Gastrocnemius medialis (tissue), 4 donors: Measurements from ENCODE around the gene GJA8. TPM values are rescaled to one million over a fixed set of nuclear protein-coding genes. Genes with fewer than 3 reads are reported as not detected.
A peak's percentile ranks its signal among the peaks of the same experiment; 100 is the strongest.

Experiments
- ATAC-seq, 2 donors: fragments of 150-250 bp; one replicate each; pipeline ENCODE4 v1.9.1; 2016
- DNase-seq, 2 donors: peaks; one replicate each; pipeline ENCODE4 v3.0.0-alpha.2; 2019
- H3K27ac ChIP-seq, 4 donors: fragments of 200-600 bp; sonication (generic); 1 replicate in 1 of 4; 2 replicates in 3 of 4; pipeline ENCODE4 v1.5.1; 2016 to 2018; ENCODE audit warnings: mild to moderate bottlenecking in 2 of 4, moderate library complexity in 1 of 4
- H3K27me3 ChIP-seq, 3 donors: fragments of 200-600 bp; sonication (generic) in 2 of 3; 1 replicate in 1 of 3; 2 replicates in 2 of 3; pipeline versions ENCODE4 v1.5.1 to v1.6.0; 2016 to 2019; ENCODE audit warnings: mild to moderate bottlenecking in 1 of 3, moderate library complexity in 1 of 3
- H3K36me3 ChIP-seq, 2 donors: fragments of 200-600 bp; sonication (generic) in 1 of 2; one replicate each; pipeline ENCODE4 v1.5.1; 2017 to 2018
- H3K4me1 ChIP-seq, 2 donors: fragments of 200-600 bp; sonication (generic) in 1 of 2; one replicate each; pipeline ENCODE4 v1.5.1; 2016 to 2017; ENCODE audit warnings: mild to moderate bottlenecking in 2 of 2
- H3K4me3 ChIP-seq, 4 donors: fragments of 200-600 bp; sonication (generic) in 3 of 4; 1 replicate in 1 of 4; 2 replicates in 3 of 4; pipeline ENCODE4 v1.5.1; 2016 to 2019; ENCODE audit warnings: mild to moderate bottlenecking in 2 of 4
- H3K9me3 ChIP-seq, 3 donors: fragments of 200-600 bp; sonication (generic) in 2 of 3; 1 replicate in 1 of 3; 2 replicates in 2 of 3; pipeline ENCODE4 v1.5.1; 2016 to 2019
- POLR2A ChIP-seq, 2 donors: fragments of 450-650 bp; IDR thresholded peaks; one replicate each; pipeline ENCODE4 v1.6.1; 2017; ENCODE audit warnings: antibody characterized with exemption in 2 of 2, mild to moderate bottlenecking in 2 of 2, moderate library complexity in 2 of 2
- in situ Hi-C, 4 donors: fragments of 200-750 bp; cut with MboI; loops; one replicate each; pipeline versions ENCODE4 v1.15.0 to v1.8.0; 2017; ENCODE audit warnings: low sequenced_read_pairs in 4 of 4
- intact Hi-C: fragments of 100-400 bp; cut with DNase I; formaldehyde crosslinking; loops from one replicate; pipeline ENCODE4 v1.15.1; 2023; ENCODE audit warnings: low total_unique reads
- total RNA-seq, 4 donors: library from RNA; depleted of rRNA; stranded (reverse); fragments of >200 nt; gene quantifications; one replicate each; pipeline versions ENCODE4 v1.1.0 to v1.2.3, GENCODE V29; 2016
- TF ChIP-seq, protein P1 (sequence below), 5 experiments: fragments of 450-650 bp in 3 of 5; fragments of 200-600 bp in 2 of 5; sonication (generic) in 2 of 5; IDR thresholded peaks in 4 of 5; conservative IDR thresholded peaks in 1 of 5; 1 replicate in 4 of 5; 2 replicates in 1 of 5; pipeline ENCODE4 v1.5.1; 2016 to 2019; ENCODE audit warnings: antibody characterized with exemption in 5 of 5, mild to moderate bottlenecking in 3 of 5, moderate library complexity in 3 of 5

Gene GJA8
- total RNA-seq, 4 donors from 2014 or later, result not detected

DNA sequence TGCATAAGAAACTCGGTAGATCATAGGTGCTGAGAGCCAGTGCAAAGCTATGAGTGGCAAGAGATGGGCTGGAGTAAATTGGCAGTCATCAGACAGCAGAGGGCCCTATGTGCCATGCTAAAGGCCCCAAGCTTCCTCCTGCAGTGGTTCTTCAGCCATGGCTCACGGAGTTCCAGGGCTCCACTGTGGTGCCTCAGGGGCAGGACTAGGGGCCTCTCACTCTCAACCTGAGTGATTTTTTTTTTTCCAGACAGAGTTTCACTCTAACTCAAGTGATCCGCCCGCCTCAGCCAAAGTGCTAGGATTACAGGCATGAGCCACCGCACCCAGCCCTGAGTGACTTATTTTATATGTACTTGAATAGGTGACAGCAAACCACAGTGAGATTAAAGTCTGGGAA lies 10.4 kb upstream of the GJA8 start:
- peaks cover 0 to 4% of the 10 kb centered on the region in 2 donors for H3K4me1 ChIP-seq
- no peaks in the 10 kb centered on the region for H3K36me3 ChIP-seq
- intact Hi-C loops, result loop anchor here (1.0 to 5.0 kb wide), 3 partner anchors 168 to 397 kb away; no protein-coding TSS in a partner anchor
- ATAC-seq, result no peak
- in situ Hi-C loops, result loop anchor here (5.0 to 25.0 kb wide), 6 partner anchors 167 to 630 kb away; no protein-coding TSS in a partner anchor
- no peak overlapping the region for H3K27ac ChIP-seq
- TF ChIP-seq, protein P1, sequence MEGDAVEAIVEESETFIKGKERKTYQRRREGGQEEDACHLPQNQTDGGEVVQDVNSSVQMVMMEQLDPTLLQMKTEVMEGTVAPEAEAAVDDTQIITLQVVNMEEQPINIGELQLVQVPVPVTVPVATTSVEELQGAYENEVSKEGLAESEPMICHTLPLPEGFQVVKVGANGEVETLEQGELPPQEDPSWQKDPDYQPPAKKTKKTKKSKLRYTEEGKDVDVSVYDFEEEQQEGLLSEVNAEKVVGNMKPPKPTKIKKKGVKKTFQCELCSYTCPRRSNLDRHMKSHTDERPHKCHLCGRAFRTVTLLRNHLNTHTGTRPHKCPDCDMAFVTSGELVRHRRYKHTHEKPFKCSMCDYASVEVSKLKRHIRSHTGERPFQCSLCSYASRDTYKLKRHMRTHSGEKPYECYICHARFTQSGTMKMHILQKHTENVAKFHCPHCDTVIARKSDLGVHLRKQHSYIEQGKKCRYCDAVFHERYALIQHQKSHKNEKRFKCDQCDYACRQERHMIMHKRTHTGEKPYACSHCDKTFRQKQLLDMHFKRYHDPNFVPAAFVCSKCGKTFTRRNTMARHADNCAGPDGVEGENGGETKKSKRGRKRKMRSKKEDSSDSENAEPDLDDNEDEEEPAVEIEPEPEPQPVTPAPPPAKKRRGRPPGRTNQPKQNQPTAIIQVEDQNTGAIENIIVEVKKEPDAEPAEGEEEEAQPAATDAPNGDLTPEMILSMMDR (IDR thresholded peaks at IDR 0.05 in 4 of 5, conservative IDR thresholded peaks at IDR 0.05 in 1 of 5), result no peak
- no peak for TF ChIP-seq POLR2A (IDR thresholded peaks at IDR 0.05)
- H3K4me3 ChIP-seq, result no peak overlapping the region
- no peaks in the 10 kb centered on the region for H3K9me3 ChIP-seq
- no peak for DNase-seq
- H3K27me3 ChIP-seq, result no peaks in the 10 kb centered on the region

DNA sequence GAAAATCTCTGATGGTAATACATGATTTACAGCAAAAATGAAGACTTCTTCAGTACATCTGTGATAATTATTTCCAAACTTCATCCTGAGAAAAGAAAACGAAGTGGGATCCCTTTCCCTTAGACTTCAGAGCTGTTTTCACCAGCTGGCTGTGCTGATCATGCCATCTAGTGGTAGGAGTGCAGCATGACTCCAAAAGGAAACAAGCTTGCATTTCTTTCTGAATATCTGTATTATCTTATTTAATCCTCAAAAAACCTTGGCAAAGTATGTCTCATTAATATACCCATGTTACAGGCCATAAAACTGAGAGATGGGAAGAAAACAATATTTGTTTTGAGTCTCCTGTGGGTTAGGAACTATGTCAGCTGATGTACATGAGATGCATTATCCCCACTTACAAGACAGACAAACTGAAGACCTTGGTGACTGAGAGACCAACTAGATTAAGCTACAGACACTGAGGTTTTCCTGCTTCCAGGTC lies 9.8 kb upstream of the GJA8 start:
- Histone ChIP-seq H3K4me1 (peaks cover 0 to 4% of the 10 kb centered on the region in 2 donors), H3K36me3 (no peaks in the 10 kb centered on the region), H3K9me3 (no peaks in the 10 kb centered on the region), H3K27ac (no peak overlapping the region), H3K4me3 (no peak overlapping the region), H3K27me3 (no peaks in the 10 kb centered on the region)
- ATAC-seq (peak in 1 of 2 donors; percentile 64), DNase-seq (no peak)
- intact Hi-C loops (loop anchor here (1.0 to 5.0 kb wide), 3 partner anchors 168 to 397 kb away; no protein-coding TSS in a partner anchor), in situ Hi-C loops (loop anchor here (5.0 to 25.0 kb wide), 6 partner anchors 168 to 630 kb away; no protein-coding TSS in a partner anchor)
- TF ChIP-seq, protein P1 (IDR thresholded peaks at IDR 0.05 in 4 of 5, conservative IDR thresholded peaks at IDR 0.05 in 1 of 5), result peak; percentile 78 to 95 (median 87)
- TF ChIP-seq POLR2A (IDR thresholded peaks at IDR 0.05), result no peak

DNA sequence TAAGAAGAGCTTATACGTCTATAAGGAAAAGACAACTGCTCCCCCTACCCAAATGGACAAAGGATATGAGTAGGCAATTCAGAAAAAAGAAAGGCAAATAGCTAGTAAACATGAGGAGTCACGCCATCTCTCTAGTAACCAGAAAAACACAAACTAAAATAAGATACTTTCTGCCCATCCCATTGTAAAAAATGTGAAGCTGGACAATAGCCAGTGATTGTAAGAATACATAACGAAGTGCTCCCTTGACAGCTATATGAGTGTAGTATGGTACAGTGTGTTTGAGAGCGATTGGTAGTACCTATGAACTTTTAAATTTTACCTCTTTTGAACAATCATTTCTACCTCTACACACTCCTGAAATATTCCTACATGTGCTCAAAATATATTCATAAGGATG lies 7.5 kb upstream of the GJA8 start:
- in situ Hi-C loops, result loop anchor here (10.0 to 25.0 kb wide), 5 partner anchors 170 to 633 kb away; no protein-coding TSS in a partner anchor
- DNase-seq (no peak), ATAC-seq (no peak)
- peaks cover 0 to 4% of the 10 kb centered on the region in 2 donors for H3K4me1 ChIP-seq
- no peaks in the 10 kb centered on the region for H3K36me3 ChIP-seq
- H3K4me3 ChIP-seq, result no peak overlapping the region
- H3K27me3 ChIP-seq, result no peaks in the 10 kb centered on the region
- H3K27ac ChIP-seq, result no peak overlapping the region
- H3K9me3 ChIP-seq, result no peaks in the 10 kb centered on the region
- intact Hi-C loops, result no loop called here
- TF ChIP-seq POLR2A (IDR thresholded peaks at IDR 0.05), result no peak
- TF ChIP-seq, protein P1 (IDR thresholded peaks at IDR 0.05 in 4 of 5, conservative IDR thresholded peaks at IDR 0.05 in 1 of 5), result no peak

DNA sequence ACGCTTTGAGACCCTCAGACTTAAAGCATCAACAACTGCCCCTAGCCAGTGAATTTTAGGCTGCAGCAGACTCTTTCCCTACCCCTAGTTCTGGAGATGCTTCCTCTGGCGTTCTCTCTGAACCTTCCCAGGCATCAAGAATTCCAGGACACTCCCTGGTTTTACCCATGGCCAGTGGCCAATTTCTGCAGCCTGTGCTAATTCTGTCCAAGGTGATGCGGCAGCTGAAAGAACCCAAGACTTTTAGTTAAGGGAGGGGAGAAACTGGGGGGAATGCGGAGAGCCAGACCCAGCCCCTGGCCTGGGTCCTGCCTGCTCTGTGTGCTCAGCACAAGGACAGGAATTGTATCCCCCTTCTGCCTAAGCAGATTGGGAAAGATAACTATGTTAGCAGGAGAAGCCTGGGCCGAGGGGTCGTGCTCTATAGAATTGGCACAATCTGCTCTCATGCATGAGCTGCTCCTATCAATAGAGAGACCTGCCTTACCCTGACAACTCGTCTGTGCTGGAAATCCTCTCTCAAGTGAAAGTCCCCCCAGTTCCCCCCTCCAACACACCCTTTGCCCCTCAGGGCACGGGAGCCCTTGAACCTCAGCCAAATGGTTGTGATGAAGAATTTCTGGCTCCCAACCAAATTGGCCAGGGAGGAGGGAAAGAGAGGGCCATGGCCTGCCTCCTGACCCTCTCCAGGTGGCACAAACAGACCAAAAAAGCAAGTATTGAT lies 5.4 kb upstream of the GJA8 start:
- H3K27ac ChIP-seq, result no peak overlapping the region
- DNase-seq, result no peak
- no peaks in the 10 kb centered on the region for H3K27me3 ChIP-seq
- in situ Hi-C loops (loop anchor here (10.0 to 25.0 kb wide), 5 partner anchors 172 to 635 kb away; no protein-coding TSS in a partner anchor), intact Hi-C loops (loop anchor here (2.0 kb wide), 1 partner anchor 624 kb away; no protein-coding TSS in a partner anchor)
- no peak overlapping the region for H3K4me3 ChIP-seq
- no peaks in the 10 kb centered on the region for H3K9me3 ChIP-seq
- no peak for ATAC-seq
- H3K36me3 ChIP-seq, result no peaks in the 10 kb centered on the region
- peaks cover 0 to 4% of the 10 kb centered on the region in 2 donors for H3K4me1 ChIP-seq
- TF ChIP-seq POLR2A (IDR thresholded peaks at IDR 0.05), result no peak
- TF ChIP-seq, protein P1 (IDR thresholded peaks at IDR 0.05 in 4 of 5, conservative IDR thresholded peaks at IDR 0.05 in 1 of 5), result no peak
